GM18517 (cell line): ENCODE data around the gene PDE6A.

Experiments used
- ATAC-seq: cut with Tn5 transposase; IDR thresholded peaks from one replicate; pipeline ENCODE4 v1.9.1; 2021; ENCODE audit warnings: mild to moderate bottlenecking, moderate library complexity; ENCODE audit not compliant: unreplicated experiment

Gene PDE6A

GRCh38 chr5:149823375-149823774 lies 121.2 kb downstream of the PDE6A start:
- ATAC-seq, result no peak

- no peak for ATAC-seq
Measured at GRCh38 chr5:149822301-149822700, 122.3 kb downstream of the PDE6A start.

GRCh38 chr5:149820536-149821510 lies 123.8 kb downstream of the PDE6A start:
- ATAC-seq, result no peak

GRCh38 chr5:149820012-149820411 lies 124.6 kb downstream of the PDE6A start:
- no peak for ATAC-seq

- no peak for ATAC-seq
Measured at GRCh38 chr5:149818116-149818515, 126.5 kb downstream of the PDE6A start.

- ATAC-seq, result no peak
Measured at GRCh38 chr5:149817539-149818060, 127.0 kb downstream of the PDE6A start.

- ATAC-seq, result no peak
Measured at GRCh38 chr5:149816661-149817060, 127.9 kb downstream of the PDE6A start.

GRCh38 chr5:149811453-149811852 lies 133.1 kb downstream of the PDE6A start:
- no peak for ATAC-seq

- no peak for ATAC-seq
Measured at GRCh38 chr5:149810856-149811255, 133.7 kb downstream of the PDE6A start.

- ATAC-seq, result no peak
Measured at GRCh38 chr5:149809931-149810691, 134.5 kb downstream of the PDE6A start.

- ATAC-seq, result no peak
Measured at GRCh38 chr5:149808264-149808982, 136.2 kb downstream of the PDE6A start.
